ENCODE measurements around the gene KIAA1958. TPM values are rescaled to one million over a fixed set of nuclear protein-coding genes. Genes with fewer than 3 reads are reported as not detected.
A peak's percentile ranks its signal among the peaks of the same experiment; 100 is the strongest.

The KIAA1958 gene
- total RNA-seq, 1 experiment from 2014 or later = 4.2 TPM

DNA sequence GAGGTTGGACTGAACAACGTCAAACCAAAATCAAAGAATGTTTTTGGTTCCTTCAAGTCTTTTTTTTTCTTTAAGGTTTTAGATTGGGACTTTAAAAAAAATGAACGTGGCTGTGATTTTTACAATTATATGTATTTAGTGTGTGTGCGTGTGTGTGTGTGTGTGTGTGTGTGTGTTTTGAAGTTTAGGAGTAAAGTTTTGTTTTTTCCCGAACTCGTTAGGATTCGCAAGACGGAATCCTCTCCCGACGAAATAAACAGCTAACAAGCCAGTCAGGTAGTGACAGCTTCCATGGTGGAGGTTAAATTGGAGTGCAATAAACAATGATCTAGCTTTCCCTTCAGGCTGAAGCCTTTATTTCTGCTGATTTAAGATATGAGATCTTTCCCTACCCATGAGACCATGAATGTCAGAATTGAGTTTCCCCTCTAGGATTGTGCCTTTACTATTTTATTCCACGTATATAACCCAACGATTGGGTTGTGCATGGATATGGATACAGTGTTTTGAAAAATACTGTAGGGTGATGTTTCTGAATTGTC lies 1.2 kb downstream of the KIAA1958 start:
- ChIA-PET POLR2A (ENCODE audit: unreplicated experiment) (interaction anchor here (0.6 kb wide), 1 partner anchor 453 kb away, joined by 5 read pairs; no protein-coding TSS in a partner anchor), CTCF (no interaction called here)
- Histone ChIP-seq H3K9me2 (replicated peaks; ENCODE audit: low read length) (no peaks in the 10 kb centered on the region), H3K9ac (ENCODE audit: low read length) (peak overlapping the region; percentile 41; the same call in 1 of the 2 replicates), H3K79me2 (ENCODE audit: low read length) (peaks cover 39% of the 10 kb centered on the region), H3K4me2 (ENCODE audit: low read length) (peak overlapping the region; percentile 92), H3K4me3 (ENCODE audit: low read length) (peak overlapping the region; percentile 82), H3K9me3 (ENCODE audit: low read length) (no peaks in the 10 kb centered on the region), H3K27ac (ENCODE audit: low read length) (no peak overlapping the region), H3K4me1 (ENCODE audit: insufficient read depth, low read length) (peaks cover 14% of the 10 kb centered on the region), H3K27me3 (ENCODE audit: low read length) (no peaks in the 10 kb centered on the region), H3F3A (ENCODE audit: low read length, unreplicated experiment) (no peaks in the 10 kb centered on the region), H2AFZ (ENCODE audit: low read length) (peak overlapping the region; percentile 84), H4K20me1 (ENCODE audit: low read length) (no peaks in the 10 kb centered on the region), H3K36me3 (ENCODE audit: low read depth, low read length) (peaks cover 1% of the 10 kb centered on the region; the same call in 1 of the 2 replicates)
- DNase-seq (peak; percentile 5), ATAC-seq (no peak)
- intact Hi-C loops (cut with micrococcal nuclease) = loop anchor here (2.0 to 10.0 kb wide), 3 partner anchors 103 to 219 kb away; partner anchors contain the start of gene HSDL2
- TF ChIP-seq EZH2phosphoT487 (IDR thresholded peaks at IDR 0.05; ENCODE audit: borderline replicate concordance, low read length) (no peak), EZH2 (IDR thresholded peaks at IDR 0.05; ENCODE audit: low read length, unreplicated experiment) (no peak)
- TF ChIP-seq, protein P1, sequence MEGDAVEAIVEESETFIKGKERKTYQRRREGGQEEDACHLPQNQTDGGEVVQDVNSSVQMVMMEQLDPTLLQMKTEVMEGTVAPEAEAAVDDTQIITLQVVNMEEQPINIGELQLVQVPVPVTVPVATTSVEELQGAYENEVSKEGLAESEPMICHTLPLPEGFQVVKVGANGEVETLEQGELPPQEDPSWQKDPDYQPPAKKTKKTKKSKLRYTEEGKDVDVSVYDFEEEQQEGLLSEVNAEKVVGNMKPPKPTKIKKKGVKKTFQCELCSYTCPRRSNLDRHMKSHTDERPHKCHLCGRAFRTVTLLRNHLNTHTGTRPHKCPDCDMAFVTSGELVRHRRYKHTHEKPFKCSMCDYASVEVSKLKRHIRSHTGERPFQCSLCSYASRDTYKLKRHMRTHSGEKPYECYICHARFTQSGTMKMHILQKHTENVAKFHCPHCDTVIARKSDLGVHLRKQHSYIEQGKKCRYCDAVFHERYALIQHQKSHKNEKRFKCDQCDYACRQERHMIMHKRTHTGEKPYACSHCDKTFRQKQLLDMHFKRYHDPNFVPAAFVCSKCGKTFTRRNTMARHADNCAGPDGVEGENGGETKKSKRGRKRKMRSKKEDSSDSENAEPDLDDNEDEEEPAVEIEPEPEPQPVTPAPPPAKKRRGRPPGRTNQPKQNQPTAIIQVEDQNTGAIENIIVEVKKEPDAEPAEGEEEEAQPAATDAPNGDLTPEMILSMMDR (conservative IDR thresholded peaks at IDR 0.05; ENCODE audit: low read depth, low read length) = no peak
- BruUV-seq (replicated peaks) = TSS peak; percentile 41

DNA sequence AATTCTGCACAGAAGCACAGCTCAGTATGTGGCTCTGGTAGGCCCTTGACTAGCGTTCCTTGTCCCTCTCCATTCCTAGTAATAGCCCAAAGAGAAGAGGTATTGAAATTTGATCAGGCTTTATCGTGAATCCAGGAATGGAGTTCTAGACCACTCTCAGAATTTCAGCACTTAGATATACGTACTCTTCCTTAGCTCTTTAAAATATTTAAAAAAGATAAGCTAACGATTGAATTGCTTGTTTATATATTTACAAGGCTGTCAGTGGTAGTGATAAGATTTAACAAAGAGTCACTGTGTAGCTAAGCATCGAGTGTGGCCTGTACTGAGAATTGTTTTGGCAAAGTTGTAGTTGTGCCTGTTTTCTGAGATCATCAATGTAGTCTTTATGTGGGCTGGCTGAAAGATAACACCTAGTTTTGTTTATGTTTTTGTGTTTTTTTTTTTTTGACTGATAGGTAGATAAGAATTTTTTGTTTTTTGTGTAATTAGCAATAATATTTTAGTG lies 2.5 kb downstream of the KIAA1958 start:
- Histone ChIP-seq H3K9ac (ENCODE audit: low read length) (no peak overlapping the region), H4K20me1 (ENCODE audit: low read length) (no peaks in the 10 kb centered on the region), H3K4me1 (ENCODE audit: insufficient read depth, low read length) (peaks cover 14% of the 10 kb centered on the region), H3K36me3 (ENCODE audit: low read depth, low read length) (peaks cover 11% of the 10 kb centered on the region; the same call in 1 of the 2 replicates), H3K9me2 (replicated peaks; ENCODE audit: low read length) (no peaks in the 10 kb centered on the region), H2AFZ (ENCODE audit: low read length) (no peak overlapping the region), H3K27ac (ENCODE audit: low read length) (no peak overlapping the region), H3K4me2 (ENCODE audit: low read length) (peak overlapping the region; percentile 92; the same call in 1 of the 2 replicates), H3F3A (ENCODE audit: low read length, unreplicated experiment) (no peaks in the 10 kb centered on the region), H3K9me3 (ENCODE audit: low read length) (no peaks in the 10 kb centered on the region), H3K79me2 (ENCODE audit: low read length) (peaks cover 39% of the 10 kb centered on the region), H3K4me3 (ENCODE audit: low read length) (no peak overlapping the region), H3K27me3 (ENCODE audit: low read length) (no peaks in the 10 kb centered on the region)
- DNase-seq (no peak), ATAC-seq (no peak)
- BruUV-seq (replicated peaks) = no TSS peak
- intact Hi-C loops (cut with micrococcal nuclease) = loop anchor here (10.0 kb wide), 1 partner anchor 104 kb away; the partner anchor contains the start of gene HSDL2
- POLR2A ChIA-PET (ENCODE audit: unreplicated experiment) = no interaction called here
- TF ChIP-seq EZH2phosphoT487 (IDR thresholded peaks at IDR 0.05; ENCODE audit: borderline replicate concordance, low read length) = no peak
- TF ChIP-seq, protein P1 (conservative IDR thresholded peaks at IDR 0.05; ENCODE audit: low read depth, low read length) = no peak
- no peak for TF ChIP-seq EZH2 (IDR thresholded peaks at IDR 0.05; ENCODE audit: low read length, unreplicated experiment)
- CTCF ChIA-PET = interaction anchor here (0.7 kb wide), 1 partner anchor 216 kb away, joined by 3 read pairs; no protein-coding TSS in a partner anchor
